WTC11 (cell line): ENCODE measurements around the gene EFEMP2. TPM values are rescaled to one million over a fixed set of nuclear protein-coding genes. Genes with fewer than 3 reads are reported as not detected.
"Not testable (repeated sequence)": the region's sequence is repeated elsewhere in the genome, so short reads cannot be mapped to it uniquely, and the experiment has no call there.

ENCODE experiments used
- ATAC-seq: fragments of 200-7000 bp; cut with Tn5 transposase; 2 replicates; pipeline ENCODE4 v1.10.0; 2021; ENCODE audit warnings: mild to moderate bottlenecking, moderate library complexity
- CTCF ChIA-PET: fragments of 300-600 bp; sonication (Branson Sonifier 250); formaldehyde crosslinking; loops from one replicate; lab custom pipeline; 2021; ENCODE audit warnings: antibody characterized with exemption; lab: Charles Lee
- POLR2A ChIA-PET: fragments of 350-600 bp; sonication (Branson Sonifier 250); formaldehyde crosslinking; loops from one replicate; lab custom pipeline; 2021; ENCODE audit warnings: antibody characterized with exemption; lab: Charles Lee
- DNase-seq: peaks from one replicate; pipeline ENCODE4 v3.0.0; 2021; ENCODE audit warnings: low spot score
- H3K27ac Mint-ChIP-seq: 2 replicates; pipeline ENCODE4 v1.8.0; 2021; ENCODE audit warnings: mixed read lengths
- H3K27me3 Mint-ChIP-seq: 2 replicates; pipeline ENCODE4 v1.8.0; 2021; ENCODE audit warnings: low read depth, mild to moderate bottlenecking, moderate library complexity, mixed read lengths
- H3K36me3 Mint-ChIP-seq: 2 replicates; pipeline ENCODE4 v1.8.0; 2021; ENCODE audit warnings: mixed read lengths
- H3K4me1 Mint-ChIP-seq: 2 replicates; pipeline ENCODE4 v1.8.0; 2022; ENCODE audit warnings: mixed read lengths
- H3K4me3 Mint-ChIP-seq: 2 replicates; pipeline ENCODE4 v1.8.0; 2021; ENCODE audit warnings: mild to moderate bottlenecking, moderate library complexity, mixed read lengths
- H3K9me3 Mint-ChIP-seq: 2 replicates; pipeline ENCODE4 v1.8.0; 2021; ENCODE audit warnings: mixed read lengths
- E2F5 ChIP-seq: sonication (generic); formaldehyde crosslinking; IDR thresholded peaks from 2 replicates; pipeline ENCODE4 v1.8.1; 2022; ENCODE audit warnings: mild to moderate bottlenecking, moderate library complexity, missing genetic modification reagents
- ELF4 ChIP-seq: sonication (generic); formaldehyde crosslinking; IDR thresholded peaks from 2 replicates; pipeline ENCODE4 v1.8.1; 2022; ENCODE audit warnings: low read depth, mild to moderate bottlenecking, moderate library complexity, missing genetic modification reagents
- FOXP1 ChIP-seq: sonication (generic); formaldehyde crosslinking; IDR thresholded peaks from 2 replicates; pipeline ENCODE4 v1.8.0; 2022; ENCODE audit warnings: missing genetic modification reagents, mild to moderate bottlenecking, moderate library complexity, borderline replicate concordance
- GABPB1 ChIP-seq: sonication (generic); formaldehyde crosslinking; IDR thresholded peaks from 2 replicates; pipeline ENCODE4 v1.8.1; 2023; ENCODE audit warnings: mild to moderate bottlenecking, missing genetic modification reagents
- OVOL2 ChIP-seq: fragments of 250-450 bp; sonication (Bioruptor Pico); IDR thresholded peaks from 2 replicates; pipeline ENCODE4 v1.9.0; 2021; ENCODE audit warnings: mild to moderate bottlenecking, borderline replicate concordance
- PRRX2 ChIP-seq: fragments of 250-450 bp; sonication (Bioruptor Pico); IDR thresholded peaks from 2 replicates; pipeline ENCODE4 v1.8.0; 2021; ENCODE audit warnings: mild to moderate bottlenecking
- SMAD4 ChIP-seq: sonication (generic); formaldehyde crosslinking; IDR thresholded peaks from 2 replicates; pipeline ENCODE4 v1.8.0; 2022; ENCODE audit warnings: mild to moderate bottlenecking, missing genetic modification reagents
- USF1 ChIP-seq: sonication (generic); formaldehyde crosslinking; IDR thresholded peaks from 2 replicates; pipeline ENCODE4 v1.8.0; 2022; ENCODE audit warnings: mild to moderate bottlenecking, missing genetic modification reagents
- ZBTB43 ChIP-seq: sonication (generic); formaldehyde crosslinking; IDR thresholded peaks from 2 replicates; pipeline ENCODE4 v1.8.1; 2023; ENCODE audit warnings: mild to moderate bottlenecking, missing genetic modification reagents
- ZNF281 ChIP-seq: sonication (generic); formaldehyde crosslinking; IDR thresholded peaks from 2 replicates; pipeline ENCODE4 v1.8.0; 2023; ENCODE audit warnings: mild to moderate bottlenecking, missing genetic modification reagents
- ZNF317 ChIP-seq: sonication (generic); formaldehyde crosslinking; IDR thresholded peaks from 2 replicates; pipeline ENCODE4 v1.8.1; 2023; ENCODE audit warnings: low read depth, mild to moderate bottlenecking, moderate library complexity, missing genetic modification reagents, borderline replicate concordance
- ZNF396 ChIP-seq: fragments of 250-450 bp; sonication (Bioruptor Pico); IDR thresholded peaks from 2 replicates; pipeline ENCODE4 v1.8.0; 2021; ENCODE audit warnings: mild to moderate bottlenecking, moderate library complexity, borderline replicate concordance
- ZNF416 ChIP-seq: fragments of 250-450 bp; sonication (Bioruptor Pico); IDR thresholded peaks from 2 replicates; pipeline ENCODE4 v1.9.0; 2021; ENCODE audit warnings: mild to moderate bottlenecking, inconsistent platforms
- total RNA-seq: library from RNA; stranded (reverse); gene quantifications from 3 replicates; pipeline ENCODE4 v1.2.3, GENCODE V29; 2021
- TF ChIP-seq, protein P1 (sequence below): fragments of 250-450 bp; sonication (Bioruptor Pico); IDR thresholded peaks from 2 replicates; pipeline ENCODE4 v1.8.0; 2021; ENCODE audit warnings: mild to moderate bottlenecking
- TF ChIP-seq, protein P2 (sequence below): fragments of 250-450 bp; sonication (Bioruptor Pico); IDR thresholded peaks from 2 replicates; pipeline ENCODE4 v1.9.0; 2021; ENCODE audit warnings: mild to moderate bottlenecking
- TF ChIP-seq, protein P3 (sequence below): sonication (generic); formaldehyde crosslinking; conservative IDR thresholded peaks from 2 replicates; pipeline ENCODE4 v1.8.1; 2023; ENCODE audit warnings: mild to moderate bottlenecking, low read depth, missing genetic modification reagents, moderate library complexity
- TF ChIP-seq, protein P4 (sequence below): sonication (generic); formaldehyde crosslinking; conservative IDR thresholded peaks from 2 replicates; pipeline ENCODE4 v1.8.1; 2022; ENCODE audit warnings: mild to moderate bottlenecking, missing genetic modification reagents

Gene EFEMP2
- total RNA-seq, 1 experiment from 2014 or later = 14.2 TPM

DNA sequence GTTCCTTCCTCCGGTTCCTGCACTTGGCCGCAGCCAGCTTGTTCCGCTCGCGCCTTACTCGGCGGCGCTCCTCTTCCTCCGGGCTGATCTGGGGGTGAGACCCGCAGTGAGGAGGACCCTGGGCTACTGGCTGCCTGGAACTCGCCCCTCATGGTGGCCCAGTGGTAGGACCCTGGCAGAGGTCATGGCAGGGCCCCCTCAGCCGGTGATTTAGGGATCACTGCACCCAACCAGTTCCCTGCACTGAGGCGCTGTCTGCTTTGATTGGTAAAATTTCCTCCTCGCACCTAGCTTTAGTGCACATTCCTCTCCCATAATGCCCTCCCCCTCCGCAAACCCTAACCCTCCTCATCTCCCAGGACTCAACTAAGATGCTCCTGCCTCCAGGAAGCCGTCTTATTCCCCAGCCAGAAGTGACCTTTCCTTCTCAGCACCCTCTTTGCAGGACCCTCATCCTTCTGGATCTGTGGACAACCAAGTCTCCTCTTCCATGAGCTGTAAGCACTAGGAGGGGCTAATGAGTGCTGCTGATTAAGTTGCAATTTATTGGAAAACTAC lies 21.5 kb upstream of the EFEMP2 start (continued):
- TF ChIP-seq, protein P1, sequence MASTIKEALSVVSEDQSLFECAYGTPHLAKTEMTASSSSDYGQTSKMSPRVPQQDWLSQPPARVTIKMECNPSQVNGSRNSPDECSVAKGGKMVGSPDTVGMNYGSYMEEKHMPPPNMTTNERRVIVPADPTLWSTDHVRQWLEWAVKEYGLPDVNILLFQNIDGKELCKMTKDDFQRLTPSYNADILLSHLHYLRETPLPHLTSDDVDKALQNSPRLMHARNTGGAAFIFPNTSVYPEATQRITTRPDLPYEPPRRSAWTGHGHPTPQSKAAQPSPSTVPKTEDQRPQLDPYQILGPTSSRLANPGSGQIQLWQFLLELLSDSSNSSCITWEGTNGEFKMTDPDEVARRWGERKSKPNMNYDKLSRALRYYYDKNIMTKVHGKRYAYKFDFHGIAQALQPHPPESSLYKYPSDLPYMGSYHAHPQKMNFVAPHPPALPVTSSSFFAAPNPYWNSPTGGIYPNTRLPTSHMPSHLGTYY (CRISPR knock-in tag) = no peak
- TF ChIP-seq ZBTB43 = no peak
- TF ChIP-seq ZNF281 (CRISPR knock-in tag) = no peak

DNA sequence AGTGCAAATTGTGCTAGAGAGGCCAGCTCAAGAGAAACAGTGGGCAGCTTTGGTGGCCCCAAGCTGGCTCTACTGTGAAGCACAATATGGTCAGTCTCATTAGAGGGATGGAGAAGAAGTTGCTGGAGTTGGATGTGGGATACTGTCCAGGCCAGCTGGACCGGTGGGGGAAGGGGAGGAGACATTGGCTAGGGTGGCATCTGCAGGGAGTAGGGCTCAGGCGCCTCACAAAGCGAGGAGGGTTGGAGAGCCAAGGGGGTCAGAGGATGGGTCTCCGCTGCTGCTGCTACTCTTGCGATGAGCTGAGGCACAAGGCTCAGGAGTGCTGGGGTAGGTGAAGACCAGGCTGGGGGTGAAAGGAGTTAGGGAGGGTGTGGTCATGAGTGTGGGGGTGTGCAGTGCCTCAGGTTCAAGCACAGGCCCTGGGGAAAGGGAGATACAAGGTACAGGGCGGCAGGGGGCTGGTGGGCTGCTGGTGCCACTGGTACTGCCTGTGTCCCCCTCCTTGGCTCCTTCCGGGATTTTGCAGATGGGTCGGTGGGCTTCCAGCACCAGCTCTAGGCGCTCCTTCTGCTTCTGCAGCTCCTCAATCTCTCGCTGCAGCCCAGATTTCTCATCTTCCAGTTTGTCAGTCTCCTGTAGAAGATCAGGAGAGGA lies 20.2 kb upstream of the EFEMP2 start:
- peaks cover 39% of the 10 kb centered on the region for H3K4me1 Mint-ChIP-seq
- DNase-seq (no peak), ATAC-seq (no peak)
- peak overlapping the region; percentile 89 for H3K27ac Mint-ChIP-seq
- peaks cover 26% of the 10 kb centered on the region for H3K27me3 Mint-ChIP-seq
- TF ChIP-seq USF1 (CRISPR knock-in tag) (no peak), OVOL2 (no peak), ELF4 (no peak), ZNF416 (CRISPR knock-in tag) (no peak), ZNF396 (no peak), FOXP1 (CRISPR knock-in tag) (no peak), E2F5 (CRISPR knock-in tag) (no peak), SMAD4 (CRISPR knock-in tag) (no peak), GABPB1 (CRISPR knock-in tag) (no peak), PRRX2 (CRISPR knock-in tag) (no peak), ZNF317 (CRISPR knock-in tag) (no peak), ZBTB43 (no peak)
- TF ChIP-seq, protein P2, sequence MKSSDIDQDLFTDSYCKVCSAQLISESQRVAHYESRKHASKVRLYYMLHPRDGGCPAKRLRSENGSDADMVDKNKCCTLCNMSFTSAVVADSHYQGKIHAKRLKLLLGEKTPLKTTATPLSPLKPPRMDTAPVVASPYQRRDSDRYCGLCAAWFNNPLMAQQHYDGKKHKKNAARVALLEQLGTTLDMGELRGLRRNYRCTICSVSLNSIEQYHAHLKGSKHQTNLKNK (CRISPR knock-in tag) = no peak
- TF ChIP-seq, protein P3, sequence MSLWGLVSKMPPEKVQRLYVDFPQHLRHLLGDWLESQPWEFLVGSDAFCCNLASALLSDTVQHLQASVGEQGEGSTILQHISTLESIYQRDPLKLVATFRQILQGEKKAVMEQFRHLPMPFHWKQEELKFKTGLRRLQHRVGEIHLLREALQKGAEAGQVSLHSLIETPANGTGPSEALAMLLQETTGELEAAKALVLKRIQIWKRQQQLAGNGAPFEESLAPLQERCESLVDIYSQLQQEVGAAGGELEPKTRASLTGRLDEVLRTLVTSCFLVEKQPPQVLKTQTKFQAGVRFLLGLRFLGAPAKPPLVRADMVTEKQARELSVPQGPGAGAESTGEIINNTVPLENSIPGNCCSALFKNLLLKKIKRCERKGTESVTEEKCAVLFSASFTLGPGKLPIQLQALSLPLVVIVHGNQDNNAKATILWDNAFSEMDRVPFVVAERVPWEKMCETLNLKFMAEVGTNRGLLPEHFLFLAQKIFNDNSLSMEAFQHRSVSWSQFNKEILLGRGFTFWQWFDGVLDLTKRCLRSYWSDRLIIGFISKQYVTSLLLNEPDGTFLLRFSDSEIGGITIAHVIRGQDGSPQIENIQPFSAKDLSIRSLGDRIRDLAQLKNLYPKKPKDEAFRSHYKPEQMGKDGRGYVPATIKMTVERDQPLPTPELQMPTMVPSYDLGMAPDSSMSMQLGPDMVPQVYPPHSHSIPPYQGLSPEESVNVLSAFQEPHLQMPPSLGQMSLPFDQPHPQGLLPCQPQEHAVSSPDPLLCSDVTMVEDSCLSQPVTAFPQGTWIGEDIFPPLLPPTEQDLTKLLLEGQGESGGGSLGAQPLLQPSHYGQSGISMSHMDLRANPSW (CRISPR knock-in tag) = no peak
- TF ChIP-seq, protein P1 (CRISPR knock-in tag) = no peak
- TF ChIP-seq, protein P4, sequence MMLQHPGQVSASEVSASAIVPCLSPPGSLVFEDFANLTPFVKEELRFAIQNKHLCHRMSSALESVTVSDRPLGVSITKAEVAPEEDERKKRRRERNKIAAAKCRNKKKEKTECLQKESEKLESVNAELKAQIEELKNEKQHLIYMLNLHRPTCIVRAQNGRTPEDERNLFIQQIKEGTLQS (CRISPR knock-in tag) = no peak
- ChIA-PET POLR2A (interaction anchor here (1.5 to 7.2 kb wide), 3 partner anchors 25 to 33 kb away, joined by 3 to 90 read pairs (median 12); partner anchors contain the start of genes CFL1 and MUS81), CTCF (interaction anchor here (0.7 to 11.9 kb wide), 12 partner anchors 8 to 112 kb away, joined by 3 to 539 read pairs (median 22); partner anchors contain the start of genes AP5B1, CFL1, EFEMP2 and MUS81)
- H3K4me3 Mint-ChIP-seq = peak overlapping the region; percentile 75
- no peaks in the 10 kb centered on the region for H3K9me3 Mint-ChIP-seq
- H3K36me3 Mint-ChIP-seq = peaks cover 4% of the 10 kb centered on the region

DNA sequence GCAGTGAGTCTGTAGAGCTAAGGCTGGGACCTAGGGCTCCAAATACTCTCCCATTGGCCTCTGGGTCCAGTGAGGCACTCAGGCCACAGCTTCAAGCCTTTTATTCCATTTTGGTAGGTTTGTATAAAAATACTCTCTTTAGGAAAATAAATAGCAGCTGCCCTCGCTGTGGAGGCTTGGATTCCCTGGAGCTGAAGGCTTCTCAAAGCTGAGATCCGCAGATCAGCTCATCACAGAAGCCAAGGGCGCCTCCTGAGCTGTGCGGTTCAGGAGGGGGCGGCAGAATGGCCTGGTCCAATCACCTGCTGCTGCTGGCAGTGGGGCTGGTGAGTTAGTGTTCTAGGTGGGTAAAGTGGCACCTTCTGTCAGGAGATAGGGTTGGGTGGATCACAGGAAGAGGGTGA lies 19.5 kb upstream of the EFEMP2 start:
- not testable (repeated sequence) for DNase-seq, H3K9me3 Mint-ChIP-seq, ATAC-seq, H3K36me3 Mint-ChIP-seq
- H3K27me3 Mint-ChIP-seq = peaks cover 20% of the 10 kb centered on the region
- peak overlapping the region; percentile 75 for H3K4me3 Mint-ChIP-seq
- peak overlapping the region; percentile 89; the same call in 1 of the 2 replicates for H3K27ac Mint-ChIP-seq
- ChIA-PET CTCF (interaction anchor here (1.0 to 11.9 kb wide), 17 partner anchors 14 to 180 kb away, joined by 3 to 539 read pairs (median 18); partner anchors contain the start of genes AP5B1, BANF1, C11orf68 and CFL1), POLR2A (interaction anchor here (1.5 to 7.2 kb wide), 3 partner anchors 25 to 32 kb away, joined by 3 to 90 read pairs (median 12); partner anchors contain the start of genes CFL1 and MUS81)
- H3K4me1 Mint-ChIP-seq = peaks cover 44% of the 10 kb centered on the region
